ENCODE data around the gene FAT4.

The FAT4 gene

GRCh38 chr4:125314676-125315575 lies at the start of gene FAT4:
TSS of gene FAT4 (plus strand) at chr4:125314955. CDS start at chr4:125316412, 1,457 bp downstream.
- no peak for DNase-seq

DNA sequence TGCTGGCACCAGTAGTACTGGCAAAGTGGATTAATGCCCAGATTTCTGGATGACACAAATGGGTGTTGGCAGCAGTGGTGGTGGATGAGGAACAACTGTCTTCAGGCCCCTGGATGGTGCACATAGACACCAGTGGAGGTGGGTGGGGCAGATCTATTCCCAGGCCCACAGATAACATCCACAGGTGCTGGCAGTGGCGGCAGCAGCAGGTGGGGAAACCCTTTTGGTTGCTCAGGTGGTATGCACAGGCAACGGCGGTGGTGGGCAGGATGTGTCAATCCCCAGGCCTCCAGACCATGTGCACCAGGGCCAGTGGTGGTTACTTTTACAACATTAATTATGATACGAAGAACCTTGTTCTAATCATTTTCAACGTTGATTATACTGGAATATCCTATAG lies 48.9 kb upstream of the FAT4 start:
- DNase-seq = no peak

- DNase-seq = no peak
Observed at GRCh38 chr4:125266901-125267604, 47.7 kb upstream of the FAT4 start.

- DNase-seq = no peak
Observed at GRCh38 chr4:125267630-125268029, 47.1 kb upstream of the FAT4 start.

- no peak for DNase-seq
Observed at GRCh38 chr4:125268068-125268755, 46.5 kb upstream of the FAT4 start.

GRCh38 chr4:125276811-125277210 lies 37.9 kb upstream of the FAT4 start:
- no peak for DNase-seq

GRCh38 chr4:125277790-125278189 lies 37.0 kb upstream of the FAT4 start:
- no peak for DNase-seq

DNA sequence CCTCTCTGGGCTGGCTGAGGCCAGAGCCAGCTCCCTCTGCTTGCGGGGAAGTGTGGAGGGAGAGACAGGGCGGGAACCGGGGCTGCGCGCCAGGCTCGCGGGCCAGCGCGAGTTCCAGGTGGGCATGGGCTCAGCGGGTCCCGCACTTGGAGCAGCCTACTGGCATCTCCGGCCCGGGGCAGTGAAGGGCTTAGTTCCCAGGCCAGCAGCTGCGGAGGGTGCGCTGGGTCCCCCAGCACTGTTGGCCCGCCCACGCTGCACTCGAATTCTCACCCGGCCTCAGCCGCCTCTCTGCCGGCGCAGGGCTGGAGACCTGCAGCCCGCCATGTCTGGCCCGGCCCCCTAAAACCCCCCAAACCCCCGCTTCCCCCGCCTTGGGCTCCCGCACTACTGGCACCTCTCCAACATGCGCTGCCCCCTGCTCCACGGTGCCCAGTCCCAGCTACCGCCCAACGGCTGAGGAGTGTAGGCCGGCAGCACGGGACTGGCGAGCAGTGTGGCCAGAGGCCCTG lies 33.8 kb upstream of the FAT4 start:
- no peak for DNase-seq

DNA sequence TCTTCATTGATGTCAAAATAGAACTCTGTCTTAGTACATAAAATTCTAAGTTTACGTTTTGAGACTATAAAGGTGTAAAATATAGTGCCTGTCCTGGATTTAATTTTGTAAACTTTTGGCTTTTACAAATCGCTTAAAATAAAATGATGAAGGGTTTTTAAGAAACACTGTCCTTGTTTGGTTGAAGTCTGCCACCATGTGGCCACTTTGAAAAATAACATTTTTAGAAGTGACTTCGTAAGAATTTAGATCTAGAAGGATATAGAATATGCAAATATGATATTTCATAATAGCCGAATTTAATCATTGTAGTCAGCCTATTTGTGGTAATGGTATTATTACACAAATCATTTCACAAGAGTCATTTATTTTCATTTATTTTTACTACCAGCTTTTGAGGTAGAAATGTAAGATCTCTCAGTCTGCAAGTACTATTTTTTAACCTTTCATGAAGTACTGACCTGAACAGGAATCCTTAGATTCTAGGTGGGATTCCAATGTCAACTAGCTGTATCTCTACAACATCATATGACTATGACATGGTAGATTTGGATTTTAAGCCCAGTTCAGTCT lies 31.0 kb upstream of the FAT4 start:
- no peak for DNase-seq

DNA sequence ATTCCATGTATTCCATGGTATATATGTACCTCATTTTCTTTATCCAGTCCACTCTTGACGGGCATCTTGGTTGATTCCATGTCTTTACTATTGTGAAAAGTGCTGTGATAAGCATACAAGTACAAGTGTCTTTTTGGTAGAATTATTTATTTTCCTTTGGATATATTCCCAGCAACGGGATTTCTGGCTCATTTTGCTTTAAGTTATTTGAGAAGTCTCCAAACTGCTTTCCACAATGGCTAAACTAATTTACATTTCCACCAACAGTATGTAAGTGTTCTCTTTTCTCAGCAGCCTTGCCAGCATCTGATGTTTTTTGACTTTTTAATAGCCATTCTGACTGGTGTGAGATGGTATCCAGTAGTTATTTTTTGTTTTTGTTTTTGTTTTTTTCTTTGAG lies 17.6 kb upstream of the FAT4 start:
- no peak for DNase-seq

DNA sequence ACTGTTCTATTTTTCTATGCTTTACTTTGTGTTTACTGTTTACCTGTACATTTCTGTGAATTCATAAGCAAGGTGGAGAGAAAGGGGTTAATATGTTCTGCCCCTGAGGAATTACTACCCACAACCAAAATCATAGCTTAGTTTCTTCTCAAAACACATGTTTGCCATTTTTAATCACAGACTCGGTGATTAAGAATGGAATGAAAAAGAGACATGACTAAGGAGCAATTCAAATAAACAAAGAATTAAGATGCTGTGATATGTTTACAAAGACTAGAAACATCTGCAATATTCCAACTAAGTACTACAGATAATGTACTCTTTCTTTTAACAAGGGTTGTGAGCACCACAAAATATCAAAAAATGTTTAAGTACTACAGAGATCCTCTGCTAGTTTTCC lies 11.7 kb upstream of the FAT4 start:
- no peak for DNase-seq

GRCh38 chr4:125303821-125304220 lies 10.9 kb upstream of the FAT4 start:
- no peak for DNase-seq

- DNase-seq = no peak
Observed at GRCh38 chr4:125306112-125306511, 8.6 kb upstream of the FAT4 start.

DNA sequence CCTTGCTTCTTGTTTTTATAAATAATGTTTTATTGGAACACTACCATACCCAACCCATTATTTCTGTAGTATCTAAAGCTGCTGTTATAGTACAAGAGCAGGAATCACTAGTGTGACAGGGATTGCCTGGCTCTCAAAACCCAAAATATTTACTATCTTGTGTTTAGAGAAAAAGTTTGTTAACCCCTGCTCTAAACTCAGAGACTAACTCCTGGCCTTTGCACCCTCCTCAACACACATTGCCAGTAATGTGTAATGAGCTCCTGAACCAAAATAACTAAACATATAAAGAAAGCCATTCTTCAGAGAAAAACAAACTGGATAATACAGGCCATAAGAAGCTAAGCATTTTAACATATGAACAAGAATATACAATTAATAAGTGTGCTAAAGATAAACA lies 8.2 kb upstream of the FAT4 start:
- no peak for DNase-seq

DNA sequence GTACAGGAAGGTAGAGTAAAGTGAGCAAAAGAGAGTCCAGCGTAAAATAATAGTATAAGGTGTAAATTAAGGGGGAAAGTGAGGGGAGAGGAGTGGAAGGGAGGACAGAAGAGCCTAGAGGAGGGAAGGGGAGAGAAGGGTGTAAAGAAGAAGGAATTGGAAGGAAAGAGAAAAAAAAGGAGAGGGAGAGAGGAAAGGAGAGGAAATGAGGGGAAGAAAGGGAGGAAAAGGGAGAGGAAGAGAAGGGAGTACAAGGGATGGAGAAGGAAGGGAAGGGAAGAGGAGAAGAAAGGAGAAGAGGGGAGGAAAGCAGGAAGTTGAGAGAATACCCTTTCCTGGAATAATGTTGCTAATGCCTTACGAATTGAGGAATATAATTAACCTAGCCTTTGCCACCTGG lies 3.3 kb upstream of the FAT4 start:
- no peak for DNase-seq

GRCh38 chr4:125313497-125313896 lies 1.3 kb upstream of the FAT4 start:
- DNase-seq = no peak

DNA sequence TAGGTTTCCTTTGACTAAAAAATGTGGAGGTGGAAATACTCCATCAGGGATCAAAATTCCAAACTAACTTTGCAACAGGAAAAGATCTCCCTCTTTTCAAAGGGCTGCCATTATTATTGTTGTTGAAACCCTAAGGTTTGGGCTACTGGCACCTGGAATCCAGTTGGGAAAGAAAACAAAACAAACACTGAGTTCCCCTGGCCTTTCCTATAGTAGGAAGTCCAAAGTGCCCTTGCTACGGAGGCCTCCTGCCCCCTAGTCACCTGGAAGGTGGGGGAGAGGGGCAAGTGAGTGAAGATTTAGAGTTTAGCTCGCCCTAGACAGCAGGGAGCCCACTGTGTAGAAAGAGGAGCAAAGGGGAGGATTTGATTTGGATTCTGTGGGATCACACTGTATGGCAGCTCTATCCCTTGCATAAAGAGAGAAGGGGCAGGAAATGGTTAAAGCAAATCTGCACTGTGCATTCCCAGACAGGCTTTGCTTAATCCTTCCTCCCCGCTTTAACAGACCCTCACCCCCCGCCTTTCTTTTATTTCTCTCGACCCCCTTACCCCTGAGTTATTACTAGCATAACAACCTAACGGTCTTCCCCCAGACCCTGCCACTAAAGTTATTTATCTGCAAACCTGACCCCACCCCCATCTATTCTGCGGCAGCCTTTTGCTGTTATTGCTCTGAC lies 627 bp upstream of the FAT4 start:
- no peak for DNase-seq

GRCh38 chr4:125315576-125316400 lies 1.0 kb downstream of the FAT4 start:
- DNase-seq = no peak

- DNase-seq = no peak
Observed at GRCh38 chr4:125316401-125316790, 1.6 kb downstream of the FAT4 start.

GRCh38 chr4:125316791-125317524 lies 2.2 kb downstream of the FAT4 start:
- no peak for DNase-seq

DNA sequence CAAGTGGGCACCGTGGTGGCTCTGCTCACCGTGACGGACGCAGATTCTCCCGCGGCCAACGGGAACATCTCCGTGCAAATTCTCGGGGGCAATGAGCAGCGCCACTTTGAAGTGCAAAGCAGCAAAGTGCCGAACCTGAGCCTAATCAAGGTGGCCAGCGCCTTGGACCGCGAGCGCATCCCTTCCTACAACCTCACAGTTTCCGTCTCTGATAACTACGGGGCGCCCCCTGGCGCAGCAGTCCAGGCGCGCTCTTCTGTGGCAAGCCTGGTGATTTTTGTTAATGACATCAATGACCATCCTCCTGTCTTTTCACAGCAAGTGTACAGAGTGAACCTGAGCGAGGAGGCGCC lies 2.7 kb downstream of the FAT4 start:
- DNase-seq = no peak

Data from NK-92 treated with Interleukin-12 subunit alpha and Interleukin-12 subunit beta, amount 100 ng/mL, for 24 hours (cell line).